Measurements from ENCODE around the gene CAPN9.
"Not testable (repeated sequence)": the region's sequence is repeated elsewhere in the genome, so short reads cannot be mapped to it uniquely, and the experiment has no call there.

GRCh38 chr1:230767859-230768612 lies 20.8 kb downstream of the CAPN9 start:
- TF ChIP-seq CTCF (IDR thresholded peaks at IDR 0.05; ENCODE audit: poor library complexity); EZH2 (IDR thresholded peaks at IDR 0.05; ENCODE audit: borderline replicate concordance); EZH2phosphoT487 (IDR thresholded peaks at IDR 0.05; ENCODE audit: low read depth, severe bottlenecking, unreplicated experiment): not testable (repeated sequence)

Measured in hepatocyte (in vitro differentiated cells).